HS-27A (cell line): ENCODE results near the gene NLRC3.

Source experiments
- DNase-seq: peaks from one replicate; pipeline ENCODE4 v3.0.0-alpha.2; 2012; ENCODE audit warnings: low read depth, missing footprints

The NLRC3 gene

DNA sequence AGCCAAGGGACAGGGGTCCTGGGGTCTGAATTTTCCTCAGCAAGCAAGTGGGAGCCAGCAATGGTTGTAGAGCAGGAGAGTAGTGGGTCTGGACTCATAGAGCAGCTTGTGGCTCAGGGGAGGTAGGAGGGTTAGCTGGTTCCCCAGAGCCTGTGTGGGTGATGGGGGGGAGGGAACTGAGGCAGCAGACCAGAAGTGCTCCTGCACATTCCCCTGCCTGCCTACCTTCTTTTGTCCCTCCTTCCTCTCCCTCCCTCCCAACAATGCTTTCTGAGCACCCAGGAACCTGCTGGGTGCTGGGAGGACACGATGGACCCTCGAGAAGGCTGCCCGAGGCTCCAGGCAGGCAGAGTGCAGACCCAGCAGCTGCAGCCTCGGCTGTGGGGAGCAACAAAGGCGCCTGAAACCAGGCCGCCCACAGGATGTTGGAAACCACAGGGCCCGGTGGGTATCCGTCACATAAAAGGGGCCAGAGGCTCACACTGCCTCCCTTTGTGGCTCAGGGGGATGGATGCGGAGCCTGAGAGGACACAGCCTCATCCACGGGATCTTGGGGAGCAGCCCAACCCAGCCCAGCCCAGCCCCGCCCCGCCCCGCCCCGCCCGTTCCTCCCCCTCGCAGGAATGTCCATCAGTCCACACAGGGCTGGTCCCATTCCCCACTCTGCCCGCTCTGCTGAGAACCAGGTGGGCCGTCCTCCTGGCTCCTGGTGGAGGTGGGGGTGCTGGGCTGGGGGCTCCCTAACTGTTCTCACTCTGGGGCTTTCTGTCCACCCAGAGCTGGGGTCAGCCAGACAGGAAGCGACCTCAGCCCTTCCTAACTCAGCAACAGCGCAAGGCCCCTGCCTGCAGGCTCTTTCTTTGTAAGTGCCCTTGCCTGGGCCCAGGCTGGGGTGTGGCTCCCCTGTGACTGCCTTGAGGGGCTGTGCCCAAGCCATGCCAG, 1.7 kb upstream of the NLRC3 start:
- no peak for DNase-seq

DNA sequence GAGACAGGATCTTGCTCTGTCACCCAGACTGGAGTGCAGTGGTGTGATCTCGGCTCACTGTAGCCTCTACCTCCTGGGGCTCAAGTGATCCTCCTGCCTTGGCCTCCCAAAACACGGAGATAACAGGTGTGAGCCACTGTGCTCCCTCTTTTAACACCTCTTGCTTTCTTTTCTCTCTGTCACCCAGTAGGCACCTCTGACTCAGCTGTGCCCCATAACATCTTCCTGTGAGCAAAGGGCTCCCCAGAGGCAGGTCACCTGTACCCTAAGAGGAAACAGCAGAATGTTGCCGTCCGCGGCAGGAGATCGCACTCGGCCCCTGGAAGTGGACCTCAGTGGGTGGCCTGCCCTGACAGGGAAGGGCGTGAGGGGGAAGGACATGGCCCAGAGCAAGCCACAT, 918 bp upstream of the NLRC3 start:
- DNase-seq = no peak

DNA sequence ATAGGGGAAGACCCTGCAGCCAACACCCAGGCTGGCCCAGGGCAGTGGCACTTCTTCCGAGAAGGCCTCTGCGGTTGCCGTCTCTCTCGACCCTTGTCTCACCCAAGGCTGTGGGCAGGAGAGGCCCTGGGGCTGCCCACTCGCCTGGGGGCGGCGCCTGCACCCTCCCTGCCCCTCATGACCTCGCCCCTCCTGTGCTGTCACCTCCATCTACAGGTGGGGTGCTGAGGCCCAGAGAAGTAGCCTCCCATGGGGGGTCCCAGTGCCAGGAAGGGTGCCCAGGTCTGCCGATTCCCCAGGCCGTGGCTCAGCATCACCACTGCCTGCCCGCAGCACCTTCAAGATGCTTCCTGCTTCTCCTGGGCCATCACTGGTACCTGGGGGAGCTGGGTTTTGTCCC, 992 bp downstream of the NLRC3 start:
- DNase-seq = no peak

DNA sequence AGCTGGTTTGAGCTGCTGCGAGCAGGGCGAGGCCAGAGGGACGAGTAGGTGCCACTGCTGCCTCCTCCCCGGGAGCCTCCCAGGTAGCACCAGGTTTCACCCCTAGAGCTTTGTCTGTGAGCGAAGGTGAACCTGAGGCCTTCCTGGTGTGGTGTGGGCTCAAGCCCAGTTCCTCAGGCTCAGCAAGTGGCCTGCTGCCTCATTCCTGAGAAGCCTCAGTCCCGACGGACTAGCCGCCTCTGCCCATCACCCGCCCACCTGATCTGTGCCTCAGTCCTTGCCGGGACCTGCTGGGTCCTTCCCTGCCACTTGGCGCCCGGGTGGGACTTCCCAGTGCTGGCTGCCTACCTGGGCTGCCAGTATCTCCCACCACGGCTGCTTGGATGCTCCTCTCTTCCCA, 1.7 kb downstream of the NLRC3 start:
- no peak for DNase-seq

DNA sequence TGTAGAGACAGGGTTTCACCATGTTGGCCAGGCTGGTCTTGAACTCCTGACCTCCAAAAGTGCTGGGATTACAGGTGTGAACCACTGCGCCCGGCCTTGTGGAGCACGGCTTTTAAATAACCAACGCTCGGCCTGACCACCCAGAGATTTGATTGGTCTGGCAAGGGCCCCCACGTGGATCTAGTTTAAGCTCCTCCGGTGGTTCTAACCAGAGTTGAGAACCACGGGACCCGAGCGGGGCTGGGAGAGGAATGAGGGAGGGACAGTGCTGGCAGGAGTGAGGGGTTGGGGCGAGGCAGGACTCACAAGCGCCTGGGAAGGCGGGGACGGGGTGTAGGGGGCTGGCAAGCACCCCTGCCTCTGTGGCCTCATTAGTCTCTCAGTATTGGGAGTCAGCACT, 3.0 kb downstream of the NLRC3 start:
- no peak for DNase-seq

DNA sequence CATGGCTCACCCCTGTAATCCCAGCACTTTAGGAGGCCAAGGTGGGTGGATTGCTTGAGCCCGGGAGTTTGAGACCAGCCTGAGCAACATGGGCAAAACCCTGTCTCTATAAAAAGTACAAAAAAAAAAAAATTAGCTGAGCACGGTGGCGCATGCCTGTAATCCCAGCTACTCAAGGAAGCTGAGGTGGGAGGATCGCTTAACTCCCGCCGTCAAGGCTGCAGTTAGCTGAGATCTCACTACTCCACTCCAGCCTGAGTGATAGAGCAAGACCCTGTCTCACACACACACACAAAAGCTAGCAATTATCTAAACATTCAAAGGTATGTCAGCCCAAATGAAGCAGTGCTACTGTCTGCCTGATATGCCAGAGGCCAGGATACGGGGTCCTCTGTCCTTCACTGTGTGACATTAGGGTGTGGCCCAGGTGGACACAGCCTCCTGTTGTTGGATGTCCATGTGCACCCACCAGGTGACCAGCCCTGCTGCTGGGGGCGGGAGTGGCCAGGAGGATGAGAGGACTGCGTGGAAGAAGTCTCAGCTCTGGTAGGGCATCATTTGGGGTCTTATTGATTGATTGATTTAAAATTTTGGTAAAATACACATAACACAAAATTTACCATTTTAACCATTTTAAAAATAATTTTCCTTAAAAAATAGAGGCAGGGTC, 3.9 kb downstream of the NLRC3 start:
- no peak for DNase-seq

DNA sequence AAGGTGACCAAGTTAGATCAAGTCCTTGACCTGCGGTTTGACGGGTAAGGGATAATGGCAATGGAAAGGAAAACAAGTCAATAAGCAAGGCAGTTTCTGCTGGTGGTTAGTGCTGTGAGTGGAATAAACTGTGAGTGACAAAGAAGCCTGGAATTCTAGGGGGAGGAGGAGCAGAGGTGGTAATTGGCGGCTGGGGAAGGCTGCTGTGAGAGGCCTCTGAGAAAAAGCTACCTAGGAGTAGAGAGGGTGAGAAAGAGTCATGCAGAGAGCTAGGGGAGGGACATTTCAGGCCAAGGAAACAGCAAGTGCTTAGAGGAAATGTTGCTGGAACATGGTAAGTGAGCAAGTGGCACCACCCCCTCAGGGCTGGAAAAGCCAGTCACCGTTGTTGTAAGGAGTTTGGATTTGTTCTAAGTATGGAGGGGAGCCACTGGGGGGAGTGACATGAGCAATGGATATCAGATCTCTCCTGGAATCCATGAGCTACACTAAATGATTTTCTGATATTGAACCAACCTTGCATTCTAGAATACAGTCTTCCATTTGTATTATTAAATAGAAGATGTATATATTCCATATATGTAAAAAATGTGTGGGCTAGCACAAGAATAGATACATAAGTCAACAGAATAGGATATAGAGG, 6.7 kb downstream of the NLRC3 start:
- DNase-seq = no peak

DNA sequence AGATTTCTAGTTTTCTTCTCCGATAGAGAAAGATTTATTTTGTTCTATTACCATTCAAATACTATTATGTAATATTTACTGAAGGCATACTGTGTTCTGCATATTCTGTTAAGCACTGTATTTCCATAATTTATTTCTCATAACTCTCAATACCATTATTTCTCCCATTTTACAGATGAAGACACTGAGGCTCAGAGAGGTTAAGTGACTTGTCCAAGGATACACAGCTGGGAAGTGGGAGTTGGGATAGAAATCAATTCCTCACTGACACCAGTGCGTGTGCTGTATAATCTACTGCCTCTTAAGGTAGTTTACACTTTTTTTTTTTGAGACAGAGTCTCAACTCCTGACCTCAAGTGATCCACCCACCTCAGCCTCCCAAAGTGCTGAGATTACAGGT, 7.4 kb downstream of the NLRC3 start:
- DNase-seq = no peak

DNA sequence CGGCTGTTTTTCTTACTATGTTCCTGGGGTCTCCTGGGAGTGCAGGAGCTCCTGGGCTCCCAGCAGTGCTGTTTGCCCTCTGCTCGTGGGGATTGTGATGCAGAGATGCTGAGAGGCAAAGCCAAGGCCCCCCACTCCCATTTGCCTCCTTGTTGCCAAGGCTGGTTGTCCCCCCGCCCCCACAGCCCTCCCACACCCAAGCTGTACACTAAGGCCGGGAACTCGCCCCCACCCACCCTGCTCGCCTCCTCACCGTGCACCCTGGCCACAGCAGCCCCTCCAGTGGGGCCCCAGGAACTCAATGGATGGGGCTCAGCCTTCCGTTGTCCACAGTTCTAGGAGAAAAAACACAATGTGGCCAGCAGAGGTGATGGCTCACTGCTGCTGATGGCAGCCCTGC, 10.2 kb downstream of the NLRC3 start:
- DNase-seq = no peak

DNA sequence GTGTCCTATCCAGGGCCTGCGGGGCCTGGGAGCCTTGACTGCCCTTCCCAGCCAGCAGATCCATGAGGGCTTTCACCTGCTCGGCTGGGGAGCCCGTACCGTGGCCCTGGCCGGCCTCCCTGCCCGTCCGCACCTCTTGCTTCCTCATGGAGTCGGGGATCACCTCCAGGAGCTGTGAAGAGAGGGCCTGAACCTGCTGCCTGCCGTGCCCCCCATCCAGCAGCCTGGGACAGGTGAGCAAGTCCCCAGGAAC, 12.4 kb downstream of the NLRC3 start:
- no peak for DNase-seq

DNA sequence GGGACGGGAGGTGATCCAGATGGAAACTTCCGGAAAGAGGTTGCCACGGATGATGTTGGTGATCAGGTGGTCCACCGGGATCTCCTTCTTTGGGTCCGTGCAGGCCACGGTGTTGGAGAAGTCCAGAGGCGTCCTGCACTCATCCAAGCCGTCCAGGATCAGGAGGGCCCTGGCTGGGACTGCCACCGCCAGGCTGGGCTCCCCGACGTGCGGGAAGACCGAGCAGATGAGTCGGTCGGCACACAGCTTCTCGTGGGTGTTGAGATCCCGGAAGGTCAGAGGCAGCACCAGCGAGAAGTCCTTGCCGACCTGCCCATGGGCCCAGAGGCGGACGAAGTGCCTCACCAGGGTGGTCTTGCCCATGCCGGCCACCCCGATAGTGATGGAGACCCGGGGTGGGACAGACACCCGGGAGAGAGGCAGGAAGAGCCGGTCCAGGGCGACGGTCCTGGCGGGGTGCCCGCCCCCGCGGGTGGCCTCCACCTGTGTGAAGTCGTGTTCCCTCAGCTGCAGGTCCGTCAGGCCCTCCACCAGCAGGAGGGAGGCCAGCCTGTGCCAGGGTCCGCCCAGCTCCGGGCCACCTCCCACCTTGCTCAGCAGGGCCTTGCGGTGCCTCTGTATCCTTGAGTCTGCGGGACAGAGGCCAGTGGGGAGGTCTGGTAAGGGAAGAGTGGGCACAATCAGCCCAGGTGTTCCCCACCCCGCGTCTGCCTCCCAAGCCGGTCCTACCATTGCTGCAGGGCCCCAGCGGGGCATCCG, 12.9 kb downstream of the NLRC3 start:
- no peak for DNase-seq

DNA sequence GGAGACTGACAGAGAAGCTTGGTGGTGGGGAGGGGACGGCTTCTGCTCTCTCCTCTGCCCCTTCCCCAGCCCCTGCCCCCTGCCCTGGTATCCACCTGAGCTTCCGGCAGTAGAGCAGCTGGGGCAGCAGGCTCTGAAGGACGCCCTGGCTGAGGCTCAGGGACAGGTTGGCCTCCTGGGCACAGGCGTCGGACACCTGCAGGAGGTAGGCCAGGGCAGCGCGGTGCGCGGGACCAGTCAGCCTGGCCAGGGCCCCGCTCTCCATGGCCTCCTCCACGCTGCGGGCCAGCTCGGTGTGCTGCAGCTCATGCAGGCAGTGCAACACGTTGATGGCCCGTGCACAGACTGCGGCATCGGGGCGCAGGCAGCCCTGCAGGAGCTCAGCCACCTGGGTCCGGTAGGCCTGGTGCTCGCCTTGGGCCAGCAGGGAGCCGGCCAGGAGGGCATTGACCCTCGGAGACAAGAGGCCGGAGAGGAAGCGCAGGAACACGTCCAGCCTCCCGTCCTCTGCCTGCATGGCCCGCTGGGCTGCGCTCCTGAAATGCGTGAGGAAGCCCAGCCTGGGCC, 14.2 kb downstream of the NLRC3 start:
- no peak for DNase-seq

DNA sequence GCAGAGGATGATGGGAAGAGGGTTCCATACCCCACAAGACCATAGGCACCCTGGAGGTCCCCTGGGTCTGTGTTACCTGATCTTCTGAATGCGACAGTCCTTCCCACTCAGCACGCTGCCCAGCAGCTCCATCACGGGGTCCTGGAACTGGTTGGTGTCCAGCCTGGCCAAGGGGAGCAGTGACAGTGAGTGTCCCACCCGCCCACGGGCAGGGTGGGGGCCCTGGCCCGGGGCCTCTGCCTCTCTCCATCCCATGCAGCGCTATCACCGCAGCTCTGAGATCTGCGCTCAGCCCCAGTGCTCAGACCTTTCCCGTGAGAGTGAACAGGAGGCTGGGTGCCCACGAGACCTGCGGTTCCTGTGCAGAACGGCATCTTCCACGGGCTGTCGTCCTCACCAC, 15.6 kb downstream of the NLRC3 start:
- no peak for DNase-seq

DNA sequence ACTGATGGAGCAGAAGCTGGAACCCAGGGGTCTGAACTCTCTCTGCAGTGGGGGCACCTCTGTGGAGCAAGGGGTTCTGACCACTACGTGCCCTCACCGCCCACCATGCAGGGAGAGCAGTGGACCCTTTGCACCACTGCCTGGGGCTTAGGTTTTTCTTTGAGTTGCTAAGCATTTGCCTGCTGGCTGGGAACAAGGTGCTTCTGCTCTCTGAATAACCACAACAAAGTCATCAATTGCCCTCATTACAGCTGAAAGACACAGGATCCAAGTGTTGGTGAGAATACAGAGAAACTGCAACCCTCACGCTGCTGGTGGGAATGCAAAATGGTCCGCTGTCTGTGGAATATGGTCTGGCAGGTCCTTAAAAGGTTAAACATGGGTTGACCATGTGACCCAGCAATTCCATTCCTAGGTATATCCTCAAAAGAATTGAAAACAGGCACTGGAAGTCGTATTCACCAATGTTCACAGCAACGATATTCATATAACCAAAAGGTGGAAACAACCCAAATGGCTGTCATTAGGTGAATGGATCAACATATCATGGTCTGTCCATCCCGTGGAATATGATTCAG, 22.8 kb downstream of the NLRC3 start:
- DNase-seq = no peak

DNA sequence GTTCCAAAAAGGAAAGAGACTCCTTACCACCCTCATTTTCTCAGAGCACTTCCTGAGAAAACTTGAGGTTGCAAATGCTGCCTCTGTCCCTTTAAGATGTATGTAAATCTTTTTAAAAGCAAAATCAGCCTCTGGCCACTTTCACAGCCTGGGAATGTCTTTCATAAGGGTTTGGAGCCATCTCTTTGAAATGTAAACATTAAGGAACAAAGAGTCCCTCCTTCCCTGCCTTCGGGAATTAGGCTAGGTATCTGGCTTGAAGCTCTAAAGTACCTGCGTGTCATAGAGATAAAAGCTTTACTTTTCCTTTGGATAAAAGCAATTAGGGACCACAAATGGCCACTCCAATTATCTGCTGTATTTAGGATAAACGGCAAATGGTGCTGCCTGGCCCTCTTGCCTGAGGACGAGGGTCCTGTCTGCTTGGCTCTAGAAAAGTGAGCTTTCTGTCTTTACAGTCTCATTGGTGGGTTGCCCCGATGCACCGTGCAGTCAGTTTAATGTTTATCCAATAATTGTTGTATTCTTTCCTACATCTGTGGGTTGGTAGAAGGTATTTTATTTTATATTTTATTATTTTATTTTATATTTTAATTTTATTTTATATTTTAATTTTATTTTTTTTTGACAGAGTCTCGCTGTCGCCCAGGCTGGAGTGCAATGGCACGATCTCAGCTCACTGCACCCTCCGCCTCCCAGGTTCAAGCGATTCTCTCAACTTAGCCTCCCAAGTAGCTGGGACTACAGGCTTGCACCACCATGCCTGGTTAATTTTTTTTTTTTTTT, 23.9 kb downstream of the NLRC3 start:
- no peak for DNase-seq

DNA sequence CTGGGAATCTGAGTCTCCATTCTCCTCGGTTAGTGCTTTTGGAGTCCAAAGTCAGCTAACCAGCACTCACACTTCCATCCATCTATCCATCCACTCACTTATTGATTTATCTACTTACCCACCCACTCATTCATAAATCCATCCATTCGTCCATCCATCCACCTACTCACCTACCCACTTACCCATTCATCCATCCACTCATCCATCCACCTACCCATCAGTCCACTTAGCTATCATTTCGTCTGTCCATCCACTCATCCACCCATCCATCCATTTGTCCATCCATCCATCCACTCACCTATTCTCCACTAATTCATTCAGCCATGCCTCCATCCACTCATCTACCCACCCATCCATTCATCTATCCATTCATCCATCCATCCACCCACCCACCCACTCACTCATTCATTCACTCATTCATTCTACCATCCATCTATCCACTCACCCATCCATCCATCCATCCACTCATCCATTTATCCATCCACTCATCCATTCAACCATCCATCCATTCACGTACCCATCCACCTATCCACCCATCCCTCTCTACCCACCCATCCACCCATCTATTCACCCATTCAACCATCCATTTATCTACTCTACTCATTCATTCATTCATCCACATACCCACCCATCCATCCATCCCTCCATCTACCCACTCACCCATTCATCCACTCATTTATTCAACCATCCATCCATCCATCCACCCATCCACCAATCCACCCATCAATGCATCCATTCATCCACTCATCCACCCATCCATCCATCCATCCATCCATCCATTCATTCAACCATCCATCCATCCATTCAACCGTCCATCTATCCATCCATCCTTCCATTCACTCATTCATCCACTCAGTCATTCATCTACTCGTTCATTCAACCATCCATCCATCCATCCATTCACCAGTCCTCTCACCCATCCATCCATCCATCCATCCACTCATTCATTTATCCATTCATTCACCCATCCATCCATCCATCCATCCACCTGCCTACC, 26.1 kb downstream of the NLRC3 start:
- DNase-seq = no peak

DNA sequence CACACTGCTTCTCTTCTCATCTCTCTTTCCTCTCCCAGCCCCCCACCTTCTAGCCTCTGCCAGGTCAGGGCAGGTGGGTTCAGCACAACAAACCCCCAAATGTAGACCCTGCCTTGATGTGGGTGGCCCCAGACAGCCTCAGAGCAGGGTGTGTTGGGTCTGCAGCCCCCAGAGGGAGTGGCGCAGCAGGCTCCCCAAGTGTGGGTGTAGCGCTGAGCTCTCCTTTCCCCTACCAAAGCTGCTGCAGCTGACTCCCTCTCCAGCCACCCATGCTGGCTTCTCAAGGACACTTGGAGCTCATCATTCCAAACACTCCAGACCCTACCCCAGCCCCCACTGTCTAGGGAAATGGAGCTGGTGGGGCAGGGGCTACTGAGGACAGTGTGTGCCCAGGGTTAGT, 27.3 kb downstream of the NLRC3 start:
- no peak for DNase-seq

DNA sequence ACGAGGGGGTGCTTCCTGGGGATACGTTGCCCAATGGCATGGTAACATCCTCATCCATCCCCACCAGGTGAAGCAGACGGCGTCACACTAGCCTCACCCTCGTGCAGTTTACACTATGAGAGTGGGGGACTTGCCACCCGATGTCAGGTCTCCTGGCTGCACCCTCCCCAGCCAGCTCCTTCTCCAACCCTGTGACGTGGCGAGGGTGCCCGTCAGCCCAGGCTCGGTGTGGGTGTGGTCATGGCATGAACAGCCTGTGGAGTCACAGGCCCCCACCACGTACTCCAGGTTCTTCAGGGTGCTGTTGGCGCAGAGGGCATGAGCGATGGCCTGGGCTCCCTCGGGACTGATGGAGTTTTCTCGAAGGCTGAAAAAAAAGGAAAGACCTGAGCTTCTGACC, 28.3 kb downstream of the NLRC3 start:
- DNase-seq = no peak

DNA sequence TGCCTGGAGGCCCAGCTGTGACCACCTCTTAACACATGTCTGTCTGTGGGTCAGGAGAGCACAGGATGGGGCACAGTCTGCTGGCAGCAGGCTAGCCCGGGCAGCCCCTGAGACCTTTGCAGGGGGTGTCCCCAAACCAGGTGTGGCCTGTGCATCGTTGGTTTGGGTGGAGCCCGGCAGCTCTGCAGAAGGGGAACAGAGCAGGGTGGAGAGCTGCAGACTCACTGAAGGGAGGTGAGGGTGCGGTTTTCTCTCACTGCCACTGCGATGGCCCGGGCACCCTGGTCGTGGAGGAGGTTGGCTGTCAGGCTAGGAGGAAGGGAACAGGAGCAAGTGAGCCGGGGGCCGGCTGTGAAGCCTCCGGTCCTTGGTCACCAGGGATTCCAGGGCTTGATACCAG, 28.8 kb downstream of the NLRC3 start:
- no peak for DNase-seq
